Stimulated activated CD4-positive, alpha-beta T cell treated with anti-CD3 and anti-CD28 coated beads, Interleukin-1b, Interleukin-23, amount 100 ng/mL, for 4 hours (primary cell): ENCODE results near the gene SCIMP.
"Not testable (repeated sequence)": the region's sequence is repeated elsewhere in the genome, so short reads cannot be mapped to it uniquely, and the experiment has no call there.

ENCODE experiments used
- DNase-seq, 2 donors: peaks; one replicate each; pipeline ENCODE4 v3.0.0-alpha.2; 2020; ENCODE audit warnings: low read depth in 2 of 2

The SCIMP gene

GRCh38 chr17:5237541-5238016 is 2.9 kb upstream of the SCIMP start:
- DNase-seq = no peak

GRCh38 chr17:5236938-5237540 is 2.4 kb upstream of the SCIMP start:
- DNase-seq = no peak

DNA sequence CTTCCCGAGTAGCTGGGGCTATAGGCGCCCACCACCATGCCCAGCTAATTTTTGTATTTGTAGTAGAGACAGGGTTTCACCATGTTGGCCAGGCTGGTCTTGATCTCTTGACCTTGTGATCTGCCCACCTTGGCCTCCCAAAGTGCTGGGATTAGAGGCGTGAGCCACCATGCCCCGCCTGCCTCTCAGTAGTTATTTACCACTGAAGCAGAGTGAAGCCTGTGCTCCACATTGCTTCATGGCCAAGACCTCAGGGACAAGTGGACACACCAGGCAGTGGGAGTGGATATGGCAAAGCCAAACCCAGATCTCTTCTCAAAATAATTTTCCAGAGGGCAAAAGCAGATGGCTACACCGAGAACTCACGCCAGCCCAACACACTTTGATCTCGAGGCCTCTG is 1.2 kb downstream of the SCIMP start:
- DNase-seq = not testable (repeated sequence)

GRCh38 chr17:5226940-5227878 is 7.5 kb downstream of the SCIMP start:
- no peak for DNase-seq

- no peak for DNase-seq
These were observed 8.8 kb downstream of the SCIMP start for GRCh38 chr17:5225668-5226457.

GRCh38 chr17:5221912-5222311 is 12.7 kb downstream of the SCIMP start:
- not testable (repeated sequence) for DNase-seq

DNA sequence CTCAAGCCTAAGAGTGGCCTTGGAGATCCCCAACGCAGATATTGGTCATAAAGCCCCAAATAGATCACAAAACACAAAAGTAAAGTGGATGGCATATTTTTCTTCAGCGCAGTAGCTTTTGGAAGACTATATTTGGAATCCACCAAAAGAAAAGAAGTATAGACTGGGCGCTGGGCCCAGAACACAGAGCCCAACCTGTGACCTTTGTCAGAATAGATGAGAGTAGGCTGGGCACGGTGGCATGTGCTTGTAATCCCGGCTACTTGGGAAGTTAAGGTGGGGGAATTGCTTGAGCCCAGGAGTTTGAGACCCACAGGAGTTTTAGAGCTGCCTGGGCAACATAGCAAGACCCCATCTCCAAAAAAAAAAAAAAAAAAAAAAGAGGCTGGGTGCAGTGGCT is 14.6 kb downstream of the SCIMP start:
- DNase-seq = no peak

DNA sequence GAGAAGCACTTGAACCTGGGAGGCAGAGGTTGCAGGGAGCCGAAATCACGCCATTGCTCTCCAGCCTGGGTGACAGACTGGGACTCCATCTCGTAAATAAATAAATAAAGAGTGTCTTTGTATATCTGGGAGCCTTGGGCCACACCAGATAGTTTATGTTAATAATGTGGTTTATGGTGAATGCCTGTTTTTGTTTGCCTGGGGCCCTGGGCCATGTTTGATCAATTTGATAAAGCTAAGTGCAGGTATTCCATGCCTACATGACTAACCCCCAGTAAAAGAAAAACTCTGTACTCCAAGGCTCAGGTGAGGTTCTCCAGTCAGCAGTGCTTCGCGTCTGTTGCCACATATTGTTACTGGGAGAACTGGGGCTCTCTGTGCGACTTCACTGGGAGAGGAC is 15.1 kb downstream of the SCIMP start:
- no peak for DNase-seq

- DNase-seq = not testable (repeated sequence)
These were observed 17.1 kb downstream of the SCIMP start for GRCh38 chr17:5217562-5217961.

GRCh38 chr17:5211458-5211857 is 23.2 kb downstream of the SCIMP start:
- DNase-seq = no peak

GRCh38 chr17:5210614-5211252 is 23.9 kb downstream of the SCIMP start:
- DNase-seq = no peak

DNA sequence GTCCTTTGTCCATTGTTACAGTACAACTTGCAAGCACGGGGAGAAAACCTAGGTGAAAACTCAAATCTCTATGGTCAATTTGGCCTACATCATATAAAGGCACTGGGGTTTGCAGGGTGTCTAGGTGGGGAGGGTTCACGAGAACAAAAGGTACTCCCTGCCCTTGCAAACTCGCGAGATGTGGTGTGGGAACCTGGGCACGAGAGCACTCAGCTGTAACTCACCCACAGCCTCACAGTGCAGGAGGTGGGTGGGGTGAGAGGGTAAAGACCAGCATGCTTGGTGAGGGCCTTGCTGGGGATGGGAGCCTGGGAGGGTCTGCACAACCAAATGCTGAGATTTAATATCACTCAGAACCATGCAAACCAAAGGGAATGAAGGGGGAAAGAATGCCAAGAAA is 24.6 kb downstream of the SCIMP start:
- DNase-seq = no peak

GRCh38 chr17:5209396-5209795 is 25.3 kb downstream of the SCIMP start:
- DNase-seq = no peak

DNA sequence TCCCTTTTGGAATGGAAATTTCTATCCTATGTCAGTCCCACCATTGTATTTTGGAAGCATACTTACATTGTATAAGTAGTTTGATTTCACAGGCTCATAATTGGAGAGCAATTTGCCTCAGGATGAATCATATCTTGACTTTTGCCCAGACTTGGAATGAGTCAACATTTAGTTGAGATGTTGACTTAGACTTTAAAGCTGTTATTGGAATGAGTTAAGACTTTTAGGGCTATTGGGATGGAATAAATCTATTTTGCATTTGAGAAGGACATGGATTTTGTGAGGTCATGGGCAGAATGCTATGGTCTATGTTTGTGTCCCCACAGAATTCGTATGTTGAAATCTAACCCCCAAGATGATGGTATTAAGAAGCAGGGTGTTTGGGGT is 30.8 kb downstream of the SCIMP start:
- no peak for DNase-seq

- DNase-seq = no peak
These were observed 31.3 kb downstream of the SCIMP start for GRCh38 chr17:5203178-5203907.

DNA sequence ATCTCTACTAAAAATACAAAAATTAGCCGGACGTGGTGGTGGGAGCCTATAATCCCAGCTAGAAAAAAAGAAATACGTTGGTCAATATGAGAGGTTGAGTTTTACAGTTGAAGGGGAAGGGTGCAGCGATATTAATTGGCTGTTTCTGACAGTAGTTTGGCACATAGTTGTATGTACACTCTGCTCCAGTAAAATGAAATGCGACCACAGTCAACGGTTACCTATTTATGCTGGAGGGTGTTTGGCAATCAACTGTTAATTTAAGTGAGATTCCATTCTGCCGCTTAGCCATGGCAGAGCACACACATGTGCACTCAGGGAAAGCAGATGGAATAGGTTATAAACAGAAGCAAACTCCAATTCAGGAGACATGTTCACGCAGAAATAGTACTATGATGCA is 33.6 kb downstream of the SCIMP start:
- DNase-seq = no peak

GRCh38 chr17:5200360-5200759 is 34.3 kb downstream of the SCIMP start:
- no peak for DNase-seq

DNA sequence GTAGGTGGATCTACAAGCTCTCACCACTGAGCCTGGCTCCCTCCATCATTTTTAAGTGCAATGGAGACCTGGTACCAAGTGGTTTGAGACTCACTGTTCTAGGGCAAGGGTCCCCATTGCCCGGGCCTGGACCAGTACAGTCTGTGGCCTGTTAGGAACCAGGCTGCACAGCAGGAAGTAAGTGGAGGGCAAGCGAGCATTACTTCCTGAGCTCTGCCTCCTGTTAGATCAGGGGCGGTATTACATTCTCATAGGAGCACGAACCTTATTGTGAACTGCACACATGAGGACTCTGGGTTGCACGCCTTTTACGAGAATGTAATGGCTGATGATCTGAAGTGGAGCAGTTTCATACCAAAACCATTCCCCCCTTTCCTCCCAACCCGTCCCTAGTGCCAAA is 36.2 kb downstream of the SCIMP start:
- no peak for DNase-seq

DNA sequence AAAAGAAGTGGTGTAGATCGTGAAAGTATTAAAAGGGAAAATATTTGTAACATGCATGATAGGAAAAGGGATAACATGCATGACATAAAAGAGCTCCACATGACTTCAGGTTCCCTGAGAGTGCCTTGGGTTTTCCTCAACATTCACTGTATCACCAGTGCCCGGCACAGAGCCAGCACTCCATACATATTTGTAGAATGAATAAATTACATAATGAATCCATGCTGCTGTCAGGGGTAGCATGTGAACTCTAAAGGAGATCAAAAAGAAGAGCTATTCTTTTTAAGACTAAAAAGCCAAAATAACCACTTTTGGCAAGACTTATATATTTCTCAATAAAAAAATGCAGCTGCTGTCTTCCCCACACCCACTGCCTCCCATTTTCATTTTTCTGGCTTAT is 40.3 kb downstream of the SCIMP start:
- no peak for DNase-seq

GRCh38 chr17:5191541-5192417 is 42.9 kb downstream of the SCIMP start, which contains the start of gene ZNF594:
Gene ZNF594 (minus strand): TSS chr17:5191868. CDS start chr17:5184256, 7,612 bp downstream.
- peak; percentile 94 to 96 for DNase-seq
